GM20000 (cell line): Measurements from ENCODE around the gene CHKB.

Source experiments
- DNase-seq: peaks from one replicate; pipeline ENCODE4 v3.0.0; 2012; ENCODE audit warnings: low spot score
- CTCF ChIP-seq: IDR thresholded peaks from 2 replicates; pipeline ENCODE4 v1.5.1; 2012; ENCODE audit warnings: mild to moderate bottlenecking, control low read depth; ENCODE audit errors: extremely low read depth, missing control alignments

CHKB gene

DNA sequence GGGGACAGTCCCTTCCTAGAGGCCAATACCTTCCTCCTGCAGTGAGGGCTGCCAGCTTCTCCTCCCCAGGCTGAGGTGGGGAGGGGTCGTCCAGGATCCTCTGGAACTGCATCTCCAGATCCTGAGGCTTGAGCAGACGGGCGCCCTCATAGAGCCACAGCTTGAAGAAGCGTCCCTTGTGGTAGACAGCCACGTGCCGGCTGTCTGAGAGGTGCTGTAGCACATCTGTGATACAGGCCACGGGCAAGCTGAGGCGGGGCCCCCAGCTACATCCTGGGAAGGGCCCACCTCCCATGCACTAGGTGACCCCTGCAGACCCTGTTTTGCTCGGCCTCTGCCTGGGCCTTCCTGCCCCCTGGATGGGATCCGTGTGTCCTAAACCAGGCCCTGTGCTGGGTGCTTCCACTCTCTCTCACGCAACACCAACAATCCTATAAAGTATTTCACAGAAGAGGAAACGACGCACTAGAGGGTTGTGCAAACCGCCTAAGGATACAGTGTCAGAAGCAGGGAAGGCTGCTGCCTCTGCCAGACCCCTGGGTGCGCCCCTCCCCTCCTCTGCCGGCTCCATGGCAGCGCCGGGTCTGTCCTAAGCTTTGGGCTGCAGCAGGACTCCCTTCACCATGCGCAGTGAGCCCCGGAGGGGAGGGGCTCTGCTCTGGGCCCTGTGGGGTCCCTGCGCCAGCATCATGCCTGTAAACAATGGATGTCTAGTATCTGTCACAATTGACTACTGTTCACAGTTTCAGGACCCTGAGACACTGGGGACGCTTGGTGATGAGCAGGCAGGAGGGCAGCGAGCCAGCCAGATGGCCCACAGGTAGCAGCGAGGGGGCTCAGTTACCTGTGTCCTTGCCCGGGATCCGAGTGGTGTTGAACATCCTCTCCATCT is 8.9 kb downstream of the CHKB start:
- no peak for DNase-seq

GRCh38 chr22:50572965-50573364 is 9.7 kb downstream of the CHKB start:
- TF ChIP-seq CTCF: no peak
- no peak for DNase-seq

More for the DNA sequence above, 8.9 kb downstream of the CHKB start:
- TF ChIP-seq CTCF: no peak

- no peak for DNase-seq
- no peak for TF ChIP-seq CTCF
Observed at GRCh38 chr22:50571264-50572175, 11.1 kb downstream of the CHKB start.

DNA sequence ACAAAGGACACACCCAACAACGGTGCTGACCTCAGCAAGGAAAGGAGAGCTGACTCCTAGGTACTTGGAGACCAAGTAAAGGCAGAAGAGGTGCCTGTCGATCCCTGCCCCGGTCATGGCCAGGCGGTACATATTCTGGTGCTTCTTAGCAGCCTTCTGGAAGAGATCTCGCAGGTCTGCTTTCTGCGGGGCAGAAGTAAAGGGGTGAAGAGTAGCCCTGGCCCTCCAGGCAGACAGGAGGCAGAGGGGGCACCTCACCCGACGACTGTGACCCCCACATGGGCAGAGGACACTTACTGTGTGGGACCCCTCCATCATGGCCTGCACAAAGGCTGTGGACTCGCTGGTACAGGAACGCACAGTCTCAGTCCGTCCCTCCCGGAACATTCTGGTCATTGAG is 11.8 kb downstream of the CHKB start:
- no peak for TF ChIP-seq CTCF

DNA sequence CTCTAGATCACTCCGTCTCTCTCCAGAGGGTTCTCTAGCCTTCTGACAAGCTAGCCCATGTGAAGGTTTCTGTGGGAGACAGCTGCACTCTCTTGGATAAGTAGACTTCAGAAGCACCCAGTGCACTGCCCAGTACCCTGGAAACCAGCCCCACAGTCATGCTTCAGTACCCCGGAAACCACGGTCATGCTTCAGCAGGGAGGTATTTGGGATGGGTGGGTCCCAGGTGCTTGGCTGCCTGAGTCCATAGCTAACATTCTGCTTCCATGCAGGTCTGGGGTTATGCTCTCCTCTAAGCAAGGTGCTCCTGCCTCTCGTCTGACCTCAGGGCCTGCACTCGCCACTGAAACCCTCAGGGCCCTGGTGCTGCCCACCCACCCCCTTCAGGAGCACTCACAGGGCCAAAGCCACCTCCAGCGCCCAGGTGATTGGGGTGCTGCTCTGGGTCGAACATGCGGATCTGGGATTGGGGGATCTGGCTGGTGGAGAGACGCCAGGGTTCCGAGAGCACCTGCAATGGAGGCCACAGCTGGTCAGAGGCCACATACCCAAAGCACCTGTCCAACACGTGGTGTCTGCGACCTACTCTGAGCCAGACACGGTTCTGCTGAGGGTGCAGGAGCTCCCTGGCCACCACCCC is 12.6 kb downstream of the CHKB start:
- DNase-seq: no peak
- no peak for TF ChIP-seq CTCF

More for the DNA sequence above, 11.8 kb downstream of the CHKB start:
- no peak for DNase-seq

DNA sequence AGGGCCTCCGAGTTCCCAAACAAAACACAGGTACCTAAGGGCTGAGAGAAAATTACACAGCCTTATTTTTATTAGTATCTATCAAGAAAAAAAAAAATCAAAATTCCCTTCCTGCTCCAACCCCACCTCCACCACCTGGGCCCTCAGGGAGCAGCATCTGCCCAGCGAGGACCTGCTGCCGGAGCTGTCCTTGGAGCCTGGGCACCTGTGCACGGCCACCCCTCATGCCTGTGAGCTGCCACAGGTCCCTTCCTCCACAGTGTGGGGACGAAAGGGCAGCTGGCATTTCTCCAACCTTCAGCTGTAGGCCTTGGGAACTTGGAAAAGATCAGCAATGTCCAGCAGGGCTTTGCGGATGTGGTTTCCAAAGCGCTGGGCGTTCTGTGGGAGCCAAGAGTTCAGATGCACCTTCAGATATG is 13.6 kb downstream of the CHKB start:
- no peak for TF ChIP-seq CTCF
- DNase-seq: no peak
